ENCODE results near the gene CCDC116. TPM values are rescaled to one million over a fixed set of nuclear protein-coding genes. Genes with fewer than 3 reads are reported as not detected.
"Not testable (repeated sequence)": the region's sequence is repeated elsewhere in the genome, so short reads cannot be mapped to it uniquely, and the experiment has no call there.

The CCDC116 gene, protein sequence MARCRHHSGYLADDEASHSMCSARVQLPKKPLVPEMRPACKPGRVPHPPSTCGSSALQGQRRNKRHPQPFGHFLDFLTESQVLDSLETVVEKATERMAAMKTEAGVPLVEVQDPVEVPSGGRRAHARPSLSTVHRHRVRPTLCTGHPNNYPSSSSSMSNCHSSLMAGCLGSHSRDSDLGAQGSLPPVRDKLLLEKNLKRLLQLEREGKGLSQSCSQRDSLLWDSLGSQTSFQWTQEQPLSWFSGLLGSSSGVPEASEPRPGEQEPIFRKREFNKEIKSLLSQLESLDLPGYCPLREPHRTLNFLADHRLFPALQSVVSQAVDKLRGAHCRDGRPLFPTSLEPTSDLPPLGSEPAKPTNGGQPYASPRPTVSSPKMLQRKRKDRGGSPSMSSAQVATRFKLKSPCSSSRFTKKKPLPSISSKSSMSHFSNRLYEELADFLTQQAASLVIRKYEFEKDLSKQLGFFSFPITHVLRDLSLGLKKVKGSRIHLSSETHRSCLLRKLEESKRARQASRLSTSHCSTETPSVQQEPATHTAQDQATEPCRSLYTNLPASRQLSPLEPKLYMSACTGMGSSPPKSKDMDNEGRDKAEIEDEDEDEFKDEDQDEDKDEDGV
- 1 to 10 TPM in 1 of 3 donors, under 1 TPM in 2; 0.15 to 1.0 (median 0.67) TPM for polyA plus RNA-seq

GRCh38 chr22:21632237-21632895 lies at the start of gene CCDC116:
Gene CCDC116 (plus strand): TSS chr22:21632760. CDS start chr22:21633182, 422 bp downstream.
- no peak within 1 kb of the TSS for H3K27ac ChIP-seq (ENCODE audit: low read depth, low read length)
- 49 to 85% (median 78%) methylated on average over 25 to 27 of the region's 27 CpGs for WGBS, 3 donors

GRCh38 chr22:21582801-21583740 lies 49.5 kb upstream of the CCDC116 start:
- H3K27ac ChIP-seq (ENCODE audit: low read depth, low read length), result no peak overlapping the region
- 59 to 80% (median 76%) methylated on average over 10 of the region's 10 CpGs for WGBS, 3 donors

DNA sequence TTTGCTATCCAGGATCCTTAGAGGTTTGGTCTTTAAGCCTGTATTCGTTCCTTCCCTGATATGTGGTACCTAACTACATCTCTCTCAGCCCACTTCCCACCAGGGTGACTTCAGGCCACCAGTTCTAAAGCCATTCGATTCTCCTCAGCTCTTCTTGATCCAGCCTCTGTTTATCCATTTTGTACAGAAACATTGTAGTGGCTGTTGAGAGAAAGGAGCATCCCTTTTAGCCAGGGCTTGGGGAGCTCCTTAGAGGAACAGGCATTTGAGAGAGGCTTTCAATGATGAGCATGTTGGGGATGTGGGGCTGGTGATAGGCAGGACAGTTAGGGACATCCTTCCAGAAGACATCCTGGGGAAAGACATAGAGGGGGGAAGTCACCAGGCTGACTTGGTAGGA lies 47.2 kb upstream of the CCDC116 start:
- 77 to 83% (median 82%) methylated on average over 2 of the region's 2 CpGs for WGBS, 3 donors
- H3K27ac ChIP-seq (ENCODE audit: low read depth, low read length), result no peak overlapping the region

- 65 to 75% (median 71%) methylated on average over 4 of the region's 4 CpGs for WGBS, 3 donors
- H3K27ac ChIP-seq (ENCODE audit: low read depth, low read length), result no peak overlapping the region
These were observed 44.6 kb upstream of the CCDC116 start for GRCh38 chr22:21587803-21588611.

- WGBS, 3 donors, result 78 to 93% (median 80%) methylated on average over 8 of the region's 8 CpGs
- H3K27ac ChIP-seq (ENCODE audit: low read depth, low read length), result no peak overlapping the region
These were observed 43.2 kb upstream of the CCDC116 start for GRCh38 chr22:21589396-21589795.

GRCh38 chr22:21590809-21591641 lies 41.5 kb upstream of the CCDC116 start:
- 76 to 78% (median 76%) methylated on average over 9 of the region's 9 CpGs for WGBS, 3 donors
- H3K27ac ChIP-seq (ENCODE audit: low read depth, low read length), result no peak overlapping the region

DNA sequence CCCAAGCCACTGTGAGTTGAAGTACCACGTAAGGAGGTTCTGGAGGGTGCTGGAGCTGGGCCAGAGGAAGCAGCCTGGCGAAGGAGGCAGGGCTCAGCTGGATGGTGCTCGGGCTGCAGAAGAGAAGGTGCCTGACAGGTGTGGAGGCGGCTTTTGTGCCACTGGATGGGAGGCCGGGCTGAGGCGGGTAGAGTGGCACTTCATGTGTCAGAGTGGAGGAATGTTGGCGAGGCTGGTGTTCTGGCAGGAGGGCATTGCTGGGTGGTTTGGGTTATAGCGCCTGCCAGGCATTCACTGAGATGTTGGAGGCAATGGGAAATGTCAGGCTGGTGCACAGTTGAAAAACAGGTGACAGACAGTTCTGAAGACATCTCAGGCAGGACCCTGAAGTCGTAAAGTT lies 40.9 kb upstream of the CCDC116 start:
- H3K27ac ChIP-seq (ENCODE audit: low read depth, low read length), result no peak overlapping the region
- 64 to 75% (median 68%) methylated on average over 9 of the region's 9 CpGs for WGBS, 3 donors

- 87 to 94% (median 91%) methylated on average over 3 of the region's 3 CpGs for WGBS, 3 donors
- H3K27ac ChIP-seq (ENCODE audit: low read depth, low read length), result no peak overlapping the region
These were observed 40.1 kb upstream of the CCDC116 start for GRCh38 chr22:21592422-21592821.

DNA sequence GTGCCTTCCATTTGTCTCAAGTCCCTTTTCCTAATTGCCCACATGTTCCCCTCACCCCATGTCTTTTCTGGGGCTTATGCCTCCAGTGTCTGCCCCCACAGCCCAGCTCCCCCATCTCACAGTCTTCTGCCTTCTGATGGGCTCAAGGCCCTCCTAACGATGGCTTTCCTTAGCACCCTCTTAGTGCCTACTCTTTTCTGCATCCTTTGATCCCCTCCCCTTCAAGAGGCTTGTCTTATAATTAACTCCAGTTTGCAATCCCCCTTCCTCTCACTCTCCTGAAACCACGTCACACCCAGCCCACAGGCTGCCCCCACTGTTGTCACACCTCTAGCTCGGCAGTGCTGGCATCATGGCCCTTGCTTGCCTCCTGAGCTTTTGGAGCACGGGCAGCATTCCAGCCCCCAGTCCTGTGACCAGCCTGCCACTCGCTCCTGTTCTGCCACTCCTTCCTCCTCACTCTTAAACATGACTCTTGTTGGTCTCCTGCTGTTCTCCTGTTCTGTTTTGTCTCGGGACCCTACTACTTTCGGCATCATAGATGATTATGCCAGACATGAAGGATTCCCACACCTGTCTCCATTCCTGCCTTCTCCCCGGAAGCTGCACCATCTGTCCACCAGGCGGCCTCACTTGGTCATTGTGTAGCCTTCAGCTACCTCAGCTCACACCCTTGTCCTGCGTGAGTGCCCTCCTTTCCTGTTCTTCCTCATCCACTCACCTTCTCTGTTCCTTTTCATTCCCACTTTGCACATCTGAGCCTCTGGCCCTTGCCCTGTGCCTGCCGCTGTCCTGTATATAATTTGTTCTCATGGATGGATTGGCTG lies 38.9 kb upstream of the CCDC116 start:
- WGBS, 3 donors, result 68 to 85% (median 83%) methylated on average over 11 of the region's 11 CpGs
- H3K27ac ChIP-seq (ENCODE audit: low read depth, low read length), result no peak overlapping the region

- WGBS, 3 donors, result 66 to 81% (median 76%) methylated on average over 5 of the region's 5 CpGs
- no peak overlapping the region for H3K27ac ChIP-seq (ENCODE audit: low read depth, low read length)
These were observed 37.6 kb upstream of the CCDC116 start for GRCh38 chr22:21594865-21595452.

DNA sequence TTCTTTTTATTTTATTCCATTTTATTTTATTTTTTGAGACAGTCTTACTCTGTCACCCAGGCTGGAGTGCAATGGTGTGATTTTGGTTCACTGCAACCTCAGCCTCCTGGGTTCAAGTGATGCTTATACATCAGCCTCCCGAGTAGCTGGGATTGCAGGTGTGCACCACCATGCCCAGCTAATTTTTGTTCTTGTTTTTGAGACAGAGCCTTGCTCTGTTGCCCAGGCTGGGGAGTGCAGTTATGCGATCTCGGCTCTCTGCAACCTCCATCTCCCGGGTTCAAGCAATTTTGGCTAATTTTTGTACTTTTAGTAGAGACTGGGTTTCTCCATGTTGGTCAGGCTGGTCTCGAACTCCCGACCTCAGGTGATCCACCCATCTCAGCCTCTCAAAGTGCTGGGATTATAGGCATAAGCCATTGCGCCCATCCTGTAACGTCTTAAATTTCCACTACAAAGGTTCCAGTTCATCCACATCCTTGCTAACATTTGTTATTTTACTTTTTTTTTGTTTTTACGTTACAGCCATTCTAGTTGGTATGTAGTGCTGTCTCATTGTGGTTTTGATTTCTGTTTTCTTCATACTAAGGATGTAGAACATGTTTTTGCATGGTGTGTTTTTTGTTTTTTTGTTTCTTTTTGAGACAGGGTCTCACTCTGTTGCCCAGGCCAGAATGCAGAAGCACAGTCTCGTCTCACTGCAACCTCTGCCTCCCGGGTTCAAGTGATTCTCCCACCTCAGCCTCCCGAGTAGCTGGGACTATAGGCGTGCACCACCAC lies 36.0 kb upstream of the CCDC116 start:
- H3K27ac ChIP-seq (ENCODE audit: low read depth, low read length), result not testable (repeated sequence)
- WGBS, 3 donors, result 90 to 97% (median 91%) methylated on average over 13 of the region's 13 CpGs

- H3K27ac ChIP-seq (ENCODE audit: low read depth, low read length), result no peak overlapping the region
- WGBS, 3 donors, result 75 to 79% (median 78%) methylated on average over 3 of the region's 3 CpGs
These were observed 34.3 kb upstream of the CCDC116 start for GRCh38 chr22:21598302-21598701.

DNA sequence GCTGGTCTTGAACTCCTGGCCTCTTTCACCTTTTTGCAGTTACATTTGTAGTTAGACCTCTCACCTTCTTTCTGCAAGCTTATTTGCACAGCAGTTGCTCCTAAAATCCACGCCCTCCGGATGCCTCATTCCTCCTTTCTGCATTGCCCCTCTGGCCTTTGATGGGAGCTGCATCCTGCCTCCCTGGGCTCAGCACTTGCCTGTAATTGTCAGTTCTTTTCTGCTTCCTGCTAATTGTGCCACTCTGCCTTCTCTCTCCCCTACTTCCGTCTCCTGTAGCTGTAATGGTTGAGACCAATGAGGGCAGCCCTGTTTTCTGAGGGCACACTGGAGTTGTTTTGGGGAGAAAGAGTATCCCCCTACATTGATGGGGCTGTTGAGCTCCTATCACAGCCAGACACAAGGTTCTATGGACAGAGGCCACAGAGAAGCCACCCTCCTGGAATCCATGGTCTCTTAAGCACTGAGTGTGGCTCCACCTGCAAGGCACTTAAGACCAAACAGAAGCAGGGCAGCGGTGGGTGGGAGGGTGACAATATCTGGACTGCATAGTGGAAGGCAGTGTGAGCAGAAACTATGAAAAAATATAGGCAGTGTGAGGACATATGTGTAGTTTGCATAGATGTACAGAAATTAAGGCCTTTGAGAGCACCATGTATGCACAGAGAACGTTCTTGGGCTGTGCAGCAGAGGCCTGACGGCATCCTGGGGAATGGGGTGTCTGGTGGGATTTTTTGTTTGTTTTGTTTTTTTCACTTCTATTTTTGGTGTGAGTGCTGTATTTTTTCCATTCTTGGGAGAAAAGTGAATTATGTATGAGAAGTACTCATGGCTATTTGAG lies 33.3 kb upstream of the CCDC116 start:
- WGBS, 3 donors, result 77 to 85% (median 84%) methylated on average over 6 of the region's 6 CpGs
- no peak overlapping the region for H3K27ac ChIP-seq (ENCODE audit: low read depth, low read length)

DNA sequence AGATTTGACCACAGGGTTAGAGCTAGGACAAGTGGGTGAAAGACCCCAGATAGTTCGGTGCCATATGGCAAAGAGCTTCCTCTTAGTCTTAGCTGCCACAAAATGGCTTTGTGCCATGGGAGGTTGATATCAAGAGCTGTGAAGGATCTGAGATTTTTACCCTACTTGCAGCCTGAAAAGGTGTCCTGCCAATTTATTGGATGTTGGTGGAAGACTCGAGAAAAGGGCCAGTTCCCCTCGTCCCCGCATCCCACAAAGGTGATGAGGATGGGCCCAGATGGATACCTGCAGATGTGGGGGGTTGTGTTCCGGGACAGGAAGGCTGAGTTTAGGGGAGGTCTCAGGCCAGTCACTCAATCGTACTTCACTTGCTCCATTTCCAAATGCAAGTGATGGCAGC lies 30.0 kb upstream of the CCDC116 start:
- H3K27ac ChIP-seq (ENCODE audit: low read depth, low read length), result no peak overlapping the region
- WGBS, 3 donors, result 92 to 94% (median 92%) methylated on average over 6 of the region's 6 CpGs
